ENCODE data around the gene WNT8A. TPM values are rescaled to one million over a fixed set of nuclear protein-coding genes. Genes with fewer than 3 reads are reported as not detected.

The WNT8A gene, protein sequence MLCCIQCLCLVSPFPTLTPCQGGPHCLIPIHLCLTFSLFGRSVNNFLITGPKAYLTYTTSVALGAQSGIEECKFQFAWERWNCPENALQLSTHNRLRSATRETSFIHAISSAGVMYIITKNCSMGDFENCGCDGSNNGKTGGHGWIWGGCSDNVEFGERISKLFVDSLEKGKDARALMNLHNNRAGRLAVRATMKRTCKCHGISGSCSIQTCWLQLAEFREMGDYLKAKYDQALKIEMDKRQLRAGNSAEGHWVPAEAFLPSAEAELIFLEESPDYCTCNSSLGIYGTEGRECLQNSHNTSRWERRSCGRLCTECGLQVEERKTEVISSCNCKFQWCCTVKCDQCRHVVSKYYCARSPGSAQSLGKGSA
- total RNA-seq, result not detected

DNA sequence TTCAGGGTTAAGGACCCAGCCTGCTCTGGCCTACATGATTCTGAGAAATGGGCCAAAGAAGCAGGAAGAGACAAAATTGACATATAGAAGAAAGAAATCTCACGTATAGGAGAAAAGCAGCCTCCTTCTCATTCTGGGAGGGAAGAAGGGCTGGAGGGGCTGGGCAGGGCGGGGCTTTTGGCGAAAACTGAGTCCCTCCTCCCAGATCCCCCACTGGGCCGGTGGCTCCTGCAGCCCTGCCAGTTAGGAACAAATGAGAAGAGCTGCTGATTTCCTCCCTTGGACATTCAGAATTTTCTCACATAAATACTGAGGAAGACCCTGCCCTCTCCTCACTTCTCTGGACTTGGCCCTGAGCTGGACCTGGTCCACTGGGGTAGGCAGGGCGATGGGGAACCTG lies at the start of gene WNT8A:
TSS of gene WNT8A (plus strand) at position 332 of the 400 bp plus-strand sequence. CDS start 95 bp downstream, outside the sequence.
- intact Hi-C loops (cut with DNase I), result no loop called here
- no peaks in the 10 kb centered on the region for H3K36me3 ChIP-seq
- TF ChIP-seq POLR2AphosphoS5 (IDR thresholded peaks at IDR 0.05; ENCODE audit: insufficient read depth in 1 of 2, low read depth in 1 of 2) (no peak), CTCF (IDR thresholded peaks at IDR 0.05) (no peak), POLR2A (IDR thresholded peaks at IDR 0.05) (no peak)

DNA sequence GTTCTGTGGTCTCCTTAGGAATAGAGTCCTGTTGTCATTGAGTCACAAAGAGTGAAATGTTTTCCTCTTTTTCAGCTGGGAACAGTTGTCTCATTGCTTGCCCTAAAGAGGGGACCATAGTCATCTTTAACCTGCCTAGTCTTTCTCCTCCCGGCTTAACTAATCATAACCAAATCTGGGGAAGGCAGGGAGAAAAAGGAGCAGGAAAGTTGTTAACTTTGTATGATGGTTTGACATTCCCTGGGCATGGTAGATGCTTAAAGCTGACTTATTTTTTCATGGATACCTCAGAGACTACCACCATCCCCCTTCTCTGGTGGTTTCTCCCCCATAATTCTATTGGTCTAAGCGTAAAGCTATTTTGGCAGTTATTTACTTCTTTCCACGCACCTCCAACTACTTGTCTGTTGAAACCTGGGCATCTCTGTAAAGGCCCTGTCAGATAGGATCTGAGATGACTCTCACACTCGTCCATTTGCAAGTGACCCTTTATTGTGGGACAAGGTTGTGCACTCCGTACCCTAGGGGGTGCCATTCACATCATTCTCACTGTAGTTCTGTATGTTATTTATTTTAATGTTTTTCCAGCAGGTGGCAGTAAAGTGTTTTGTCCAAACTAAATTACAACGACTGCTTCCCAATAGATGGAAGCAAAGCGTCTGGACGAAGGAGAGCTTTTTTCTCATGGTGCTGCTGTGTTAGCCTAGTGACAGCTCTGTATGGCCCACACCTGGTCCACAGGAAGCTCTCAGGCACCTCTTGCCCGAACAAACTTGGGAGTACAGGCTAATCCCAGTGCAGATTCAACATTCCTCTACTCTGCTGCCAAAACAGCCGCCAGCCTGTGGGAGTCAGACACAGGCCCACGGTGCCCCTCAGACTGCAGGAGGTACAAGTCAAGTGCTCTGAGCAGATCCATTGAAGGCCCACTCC lies 48.0 kb upstream of the WNT8A start:
- no peaks in the 10 kb centered on the region for H3K36me3 ChIP-seq
- H3K4me1 ChIP-seq, result peaks cover 26% of the 10 kb centered on the region
- DNase-seq (ENCODE audit: extremely low spot score in 2 of 2), result peak in 1 of 2 donors; percentile 90
- intact Hi-C loops (cut with DNase I), result no loop called here
- TF ChIP-seq POLR2AphosphoS5 (IDR thresholded peaks at IDR 0.05; ENCODE audit: insufficient read depth in 1 of 2, low read depth in 1 of 2) (peak in 1 of 2 donors; percentile 65), CTCF (IDR thresholded peaks at IDR 0.05) (peak; percentile 59 to 69 (median 69)), POLR2A (IDR thresholded peaks at IDR 0.05) (no peak)
- H3K4me3 ChIP-seq, result no peak overlapping the region
- H3K27ac ChIP-seq, result peak overlapping the region; percentile 41
- no peaks in the 10 kb centered on the region for H3K9me3 ChIP-seq
- H3K27me3 ChIP-seq, result no peaks in the 10 kb centered on the region

More for the DNA sequence above, at the start of gene WNT8A:
- Histone ChIP-seq H3K4me3 (no peak within 1 kb of the TSS), H3K4me1 (no peaks in the 10 kb centered on the region), H3K27me3 (no peaks in the 10 kb centered on the region), H3K9me3 (no peaks in the 10 kb centered on the region), H3K27ac (no peak within 1 kb of the TSS)
- DNase-seq (ENCODE audit: extremely low spot score in 2 of 2), result no peak

DNA sequence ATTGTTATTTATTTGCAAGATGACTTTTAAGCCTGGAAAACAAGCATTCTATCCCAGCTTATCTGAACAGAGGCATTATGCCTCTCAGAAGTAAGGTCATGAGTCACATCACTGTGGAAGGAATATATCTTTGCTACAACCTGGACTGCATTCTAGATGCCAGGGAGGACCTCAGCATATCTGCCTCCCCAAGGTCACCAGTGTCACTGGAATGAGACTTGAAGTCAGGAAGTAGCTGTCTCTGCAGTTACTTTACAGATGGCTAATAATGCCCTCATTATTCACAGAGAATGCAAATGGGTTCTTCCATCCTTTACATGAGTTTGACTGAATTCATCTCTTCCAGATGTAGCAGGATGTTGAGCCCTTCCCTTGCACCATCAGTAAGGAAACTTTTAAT lies 46.6 kb upstream of the WNT8A start:
- Histone ChIP-seq H3K36me3 (no peaks in the 10 kb centered on the region), H3K27ac (no peak overlapping the region)
- intact Hi-C loops (cut with DNase I), result no loop called here

GRCh38 chr5:138037907-138038633 lies 45.8 kb upstream of the WNT8A start:
- Histone ChIP-seq H3K27me3 (no peaks in the 10 kb centered on the region), H3K27ac (no peak overlapping the region), H3K4me1 (peaks cover 13% of the 10 kb centered on the region), H3K9me3 (no peaks in the 10 kb centered on the region), H3K4me3 (no peak overlapping the region), H3K36me3 (no peaks in the 10 kb centered on the region)
- no peak for DNase-seq (ENCODE audit: extremely low spot score in 2 of 2)
- TF ChIP-seq POLR2A (IDR thresholded peaks at IDR 0.05) (no peak), POLR2AphosphoS5 (IDR thresholded peaks at IDR 0.05; ENCODE audit: insufficient read depth in 1 of 2, low read depth in 1 of 2) (no peak), CTCF (IDR thresholded peaks at IDR 0.05) (no peak)
- intact Hi-C loops (cut with DNase I), result no loop called here

More for the DNA sequence above, 46.6 kb upstream of the WNT8A start:
- peaks cover 13% of the 10 kb centered on the region for H3K4me1 ChIP-seq
- no peak for DNase-seq (ENCODE audit: extremely low spot score in 2 of 2)
- H3K27me3 ChIP-seq, result no peaks in the 10 kb centered on the region
- no peak for TF ChIP-seq POLR2AphosphoS5 (IDR thresholded peaks at IDR 0.05; ENCODE audit: insufficient read depth in 1 of 2, low read depth in 1 of 2)
- TF ChIP-seq CTCF (IDR thresholded peaks at IDR 0.05), result no peak
- no peak for TF ChIP-seq POLR2A (IDR thresholded peaks at IDR 0.05)
- H3K9me3 ChIP-seq, result no peaks in the 10 kb centered on the region
- no peak overlapping the region for H3K4me3 ChIP-seq

Data from vagina (tissue), 2 donors.